GM23338 (cell line): Measurements from ENCODE around the gene KCTD10. TPM values are rescaled to one million over a fixed set of nuclear protein-coding genes. Genes with fewer than 3 reads are reported as not detected.

Source experiments
- ATAC-seq: fragments of 200-7000 bp; cut with Tn5 transposase; 3 replicates; pipeline ENCODE4 v1.9.1; 2020
- DNase-seq: peaks from one replicate; pipeline ENCODE4 v3.0.0-alpha.2; 2015; ENCODE audit warnings: low spot score
- H2AFZ ChIP-seq: fragments of 200-600 bp; sonication (generic); 2 replicates; pipeline ENCODE4 v1.8.0; 2016; ENCODE audit warnings: antibody characterized with exemption, mild to moderate bottlenecking, moderate library complexity
- H3F3A ChIP-seq: fragments of 200-600 bp; sonication (generic); replicated peaks from 2 replicates; pipeline ENCODE4 v1.8.0; 2017; ENCODE audit warnings: antibody characterized with exemption, mixed run types, low read depth
- H3K27ac ChIP-seq: fragments of 200-600 bp; sonication (generic); 2 replicates; pipeline ENCODE4 v1.6.1; 2016; ENCODE audit warnings: low read depth
- H3K27me3 ChIP-seq: fragments of 200-600 bp; sonication (generic); 2 replicates; pipeline ENCODE4 v1.8.0; 2016; ENCODE audit warnings: mild to moderate bottlenecking, mixed run types, moderate library complexity; ENCODE audit not compliant: insufficient read depth
- H3K36me3 ChIP-seq: fragments of 200-600 bp; sonication (generic); 2 replicates; pipeline ENCODE4 v1.8.0; 2016; ENCODE audit warnings: mild to moderate bottlenecking; ENCODE audit not compliant: insufficient read depth
- H3K4me1 ChIP-seq: fragments of 200-600 bp; sonication (generic); 2 replicates; pipeline ENCODE4 v1.8.0; 2016; ENCODE audit warnings: mild to moderate bottlenecking, moderate library complexity; ENCODE audit not compliant: insufficient read depth
- H3K4me2 ChIP-seq: fragments of 200-600 bp; sonication (generic); 2 replicates; pipeline ENCODE4 v1.7.1; 2017; ENCODE audit warnings: mixed run types
- H3K4me3 ChIP-seq: fragments of 200-600 bp; sonication (generic); 2 replicates; pipeline ENCODE4 v1.6.1; 2016; ENCODE audit warnings: mixed run types
- H3K79me2 ChIP-seq: fragments of 200-600 bp; sonication (generic); replicated peaks from 2 replicates; pipeline ENCODE4 v1.8.0; 2017; ENCODE audit warnings: mild to moderate bottlenecking; ENCODE audit not compliant: insufficient read depth
- H3K9me2 ChIP-seq: fragments of 200-600 bp; sonication (generic); 2 replicates; pipeline ENCODE4 v1.8.0; 2017; ENCODE audit not compliant: insufficient read depth
- H4K20me1 ChIP-seq: fragments of 200-600 bp; sonication (generic); replicated peaks from 2 replicates; pipeline ENCODE4 v1.8.0; 2017; ENCODE audit warnings: mild to moderate bottlenecking; ENCODE audit not compliant: insufficient read depth
- H3K27ac Mint-ChIP-seq: 2 replicates; pipeline ENCODE4 v1.8.0; 2020; ENCODE audit warnings: inconsistent platforms, mild to moderate bottlenecking, moderate library complexity, mixed read lengths
- H3K27me3 Mint-ChIP-seq: 3 replicates; pipeline ENCODE4 v1.8.0; 2022; ENCODE audit warnings: low read depth, mild to moderate bottlenecking, moderate library complexity, mixed read lengths, inconsistent platforms; ENCODE audit not compliant: insufficient read depth, poor library complexity
- H3K36me3 Mint-ChIP-seq: 3 replicates; pipeline ENCODE4 v1.8.0; 2021; ENCODE audit warnings: low read depth, mild to moderate bottlenecking, inconsistent platforms, moderate library complexity, mixed read lengths
- H3K4me1 Mint-ChIP-seq: 3 replicates; pipeline ENCODE4 v1.8.0; 2020; ENCODE audit warnings: mild to moderate bottlenecking, inconsistent platforms, mixed read lengths
- H3K4me3 Mint-ChIP-seq: 3 replicates; pipeline ENCODE4 v1.8.0; 2021; ENCODE audit warnings: moderate library complexity, mild to moderate bottlenecking, inconsistent platforms, mixed read lengths
- H3K9me3 Mint-ChIP-seq: 3 replicates; pipeline ENCODE4 v1.8.0; 2020; ENCODE audit warnings: moderate library complexity, mild to moderate bottlenecking, inconsistent platforms, mixed read lengths
- CREB1 ChIP-seq: fragments of 250-450 bp; sonication (Bioruptor Pico); IDR thresholded peaks from 2 replicates; pipeline ENCODE4 v1.5.0; 2020; ENCODE audit warnings: low read depth, mild to moderate bottlenecking, moderate library complexity
- CTCF ChIP-seq, 2 experiments: fragments of 200-600 bp in 1 of 2; sonication (generic) in 1 of 2; conservative IDR thresholded peaks; 2 replicates each; pipeline versions ENCODE4 v1.5.1 to v1.6.1; 2016 to 2017; ENCODE audit warnings: antibody characterized with exemption in 2 of 2, low read depth in 2 of 2, mild to moderate bottlenecking in 2 of 2, moderate library complexity in 1 of 2
- EZH2 ChIP-seq: fragments of 200-600 bp; sonication (generic); IDR thresholded peaks from one replicate; pipeline ENCODE4 v1.8.0; 2017; ENCODE audit warnings: antibody characterized with exemption, mild to moderate bottlenecking, low read depth; ENCODE audit not compliant: unreplicated experiment
- EZH2phosphoT487 ChIP-seq: fragments of 200-600 bp; sonication (generic); IDR thresholded peaks from one replicate; pipeline ENCODE4 v1.8.1; 2018; ENCODE audit warnings: antibody characterized with exemption; ENCODE audit not compliant: unreplicated experiment
- JUNB ChIP-seq: IDR thresholded peaks from one replicate; pipeline ENCODE4 v1.6.1; 2016; ENCODE audit warnings: antibody characterized with exemption; ENCODE audit not compliant: unreplicated experiment
- NANOG ChIP-seq: IDR thresholded peaks from 2 replicates; pipeline ENCODE4 v1.6.1; 2016; ENCODE audit warnings: antibody characterized with exemption, borderline replicate concordance
- ZNF114 ChIP-seq: fragments of 250-450 bp; sonication (Bioruptor Pico); IDR thresholded peaks from 2 replicates; pipeline ENCODE4 v1.5.0; 2020; ENCODE audit warnings: mild to moderate bottlenecking, moderate library complexity
- ZNF331 ChIP-seq: fragments of 250-450 bp; sonication (Bioruptor Pico); IDR thresholded peaks from 2 replicates; pipeline ENCODE4 v1.5.0; 2020; ENCODE audit warnings: low read depth, mild to moderate bottlenecking, moderate library complexity
- ZNF462 ChIP-seq: fragments of 250-450 bp; sonication (Bioruptor Pico); IDR thresholded peaks from 2 replicates; pipeline ENCODE4 v1.5.0; 2020; ENCODE audit warnings: mild to moderate bottlenecking, moderate library complexity
- polyA plus RNA-seq: library from polyadenylated mRNA; unstranded; fragments of >200 nt; fragmentation: Nextera tagmentation; extraction: Ambion mirVana; gene quantifications from 2 replicates; pipeline ENCODE4 v1.2.1, GENCODE V29; 2016
- total RNA-seq: library from RNA; depleted of rRNA; stranded (reverse); fragments of >200 nt; shearing (Covaris generic); gene quantifications from 2 replicates; pipeline ENCODE4 v1.2.3, GENCODE V29; 2014

The KCTD10 gene
- total and polyA plus RNA-seq, 2 experiments from 2014 or later, result 15.8 to 45.2 TPM

GRCh38 chr12:109483346-109483745, 6.2 kb upstream of the KCTD10 start:
- no peaks in the 10 kb centered on the region for H3K9me2 ChIP-seq
- Mint-ChIP-seq H3K27ac (no peak overlapping the region), H3K27me3 (no peaks in the 10 kb centered on the region), H3K36me3 (peaks cover 38% of the 10 kb centered on the region), H3K4me1 (no peaks in the 10 kb centered on the region), H3K4me3 (no peak overlapping the region), H3K9me3 (no peaks in the 10 kb centered on the region)
- H3K27ac ChIP-seq, result no peak overlapping the region
- H2AFZ ChIP-seq, result no peak overlapping the region
- no peaks in the 10 kb centered on the region; the same call in 1 of the 2 replicates for H4K20me1 ChIP-seq
- no peak overlapping the region for H3K4me3 ChIP-seq
- no peaks in the 10 kb centered on the region for H3F3A ChIP-seq
- peaks cover 19% of the 10 kb centered on the region for H3K79me2 ChIP-seq
- no peak overlapping the region for H3K4me2 ChIP-seq
- TF ChIP-seq CTCF (conservative IDR thresholded peaks at IDR 0.05; ENCODE audit: low read depth in 2 of 2) (no peak), ZNF331 (CRISPR knock-in tag) (no peak), EZH2 (no peak), NANOG (no peak), ZNF114 (CRISPR knock-in tag) (no peak), EZH2phosphoT487 (no peak), ZNF462 (CRISPR knock-in tag) (no peak), CREB1 (CRISPR knock-in tag) (no peak), JUNB (no peak)
- H3K27me3 ChIP-seq, result no peaks in the 10 kb centered on the region
- H3K4me1 ChIP-seq, result peaks cover 4% of the 10 kb centered on the region
- DNase-seq, result no peak
- H3K36me3 ChIP-seq, result peaks cover 13% of the 10 kb centered on the region; the same call in 1 of the 2 replicates
- no peak for ATAC-seq
